Esophagus squamous epithelium (tissue), 4 donors: ENCODE measurements around the gene TMBIM6.

Experiments
- CTCF ChIP-seq, 6 experiments: fragments of 450-650 bp in 4 of 6; fragments of 200-600 bp in 2 of 6; sonication (generic) in 2 of 6; IDR thresholded peaks; one replicate each; pipeline ENCODE4 v1.5.1; 2016 to 2019; ENCODE audit warnings: antibody characterized with exemption in 6 of 6, mild to moderate bottlenecking in 4 of 6, moderate library complexity in 4 of 6
- POLR2A ChIP-seq, 4 donors: fragments of 450-650 bp; IDR thresholded peaks; one replicate each; pipeline ENCODE4 v1.6.1; 2017; ENCODE audit warnings: antibody characterized with exemption in 4 of 4, mild to moderate bottlenecking in 4 of 4, moderate library complexity in 3 of 4

- TF ChIP-seq CTCF (IDR thresholded peaks at IDR 0.05), result no peak
- no peak for TF ChIP-seq POLR2A (IDR thresholded peaks at IDR 0.05)
Observed at GRCh38 chr12:49792976-49793580, 51.7 kb downstream of the TMBIM6 start.
